ENCODE data around the gene YJU2.

The YJU2 gene

GRCh38 chr19:4318460-4318859, 71.6 kb downstream of the YJU2 start:
- Mint-ChIP-seq H3K27me3 (ENCODE audit: low read depth) (no peaks in the 10 kb centered on the region), H3K36me3 (ENCODE audit: low read depth) (peaks cover 39% of the 10 kb centered on the region), H3K4me3 (no peak overlapping the region), H3K27ac (no peak overlapping the region), H3K9me3 (peaks cover 23% of the 10 kb centered on the region), H3K4me1 (no peaks in the 10 kb centered on the region)
- TF ChIP-seq, protein P1, sequence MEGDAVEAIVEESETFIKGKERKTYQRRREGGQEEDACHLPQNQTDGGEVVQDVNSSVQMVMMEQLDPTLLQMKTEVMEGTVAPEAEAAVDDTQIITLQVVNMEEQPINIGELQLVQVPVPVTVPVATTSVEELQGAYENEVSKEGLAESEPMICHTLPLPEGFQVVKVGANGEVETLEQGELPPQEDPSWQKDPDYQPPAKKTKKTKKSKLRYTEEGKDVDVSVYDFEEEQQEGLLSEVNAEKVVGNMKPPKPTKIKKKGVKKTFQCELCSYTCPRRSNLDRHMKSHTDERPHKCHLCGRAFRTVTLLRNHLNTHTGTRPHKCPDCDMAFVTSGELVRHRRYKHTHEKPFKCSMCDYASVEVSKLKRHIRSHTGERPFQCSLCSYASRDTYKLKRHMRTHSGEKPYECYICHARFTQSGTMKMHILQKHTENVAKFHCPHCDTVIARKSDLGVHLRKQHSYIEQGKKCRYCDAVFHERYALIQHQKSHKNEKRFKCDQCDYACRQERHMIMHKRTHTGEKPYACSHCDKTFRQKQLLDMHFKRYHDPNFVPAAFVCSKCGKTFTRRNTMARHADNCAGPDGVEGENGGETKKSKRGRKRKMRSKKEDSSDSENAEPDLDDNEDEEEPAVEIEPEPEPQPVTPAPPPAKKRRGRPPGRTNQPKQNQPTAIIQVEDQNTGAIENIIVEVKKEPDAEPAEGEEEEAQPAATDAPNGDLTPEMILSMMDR (IDR thresholded peaks at IDR 0.05; ENCODE audit: unreplicated experiment in 3 of 3), result no peak

Data from nephron (organoid).